HepG2 (cell line): ENCODE measurements around the gene ZNF26. TPM values are rescaled to one million over a fixed set of nuclear protein-coding genes. Genes with fewer than 3 reads are reported as not detected.

Source experiments
- AGO2 ChIP-seq: fragments of 200-400 bp; formaldehyde crosslinking; optimal IDR thresholded peaks from 2 replicates; pipeline ENCODE3; 2017; ENCODE audit warnings: mild to moderate bottlenecking, low read depth, low read length, moderate library complexity
- ELF4 ChIP-seq: sonication (generic); formaldehyde crosslinking; IDR thresholded peaks from 2 replicates; pipeline ENCODE4 v1.5.0; 2020; ENCODE audit warnings: missing genetic modification reagents, mild to moderate bottlenecking, moderate library complexity, borderline replicate concordance
- EP300 ChIP-seq, 3 experiments: sonication (generic) in 1 of 3; formaldehyde crosslinking in 1 of 3; IDR thresholded peaks; 2 replicates each; pipeline versions ENCODE4 v1.5.1 to v1.6.1; 2011 to 2020; ENCODE audit warnings: low read depth in 2 of 3, low read length in 2 of 3, borderline replicate concordance in 1 of 3, improper control_type of control experiment in 1 of 3, mild to moderate bottlenecking in 1 of 3, missing genetic modification reagents in 1 of 3, moderate library complexity in 1 of 3
- MBNL3 ChIP-seq: fragments of 250-450 bp; sonication (Bioruptor Pico); conservative IDR thresholded peaks from 2 replicates; pipeline ENCODE4 v1.8.0; 2022; ENCODE audit warnings: mild to moderate bottlenecking, inconsistent platforms
- RFX5 ChIP-seq: IDR thresholded peaks from 2 replicates; pipeline ENCODE4 v1.6.1; 2011; ENCODE audit warnings: low read depth, low read length, improper control_type of control experiment
- ZBTB43 ChIP-seq: sonication (generic); formaldehyde crosslinking; conservative IDR thresholded peaks from 2 replicates; pipeline ENCODE4 v1.4.0; 2020; ENCODE audit warnings: missing genetic modification reagents
- ZFP37 ChIP-seq: sonication (generic); formaldehyde crosslinking; IDR thresholded peaks from 2 replicates; pipeline ENCODE4 v1.4.0; 2020; ENCODE audit warnings: missing genetic modification reagents, borderline replicate concordance
- ZFP90 ChIP-seq: sonication (generic); formaldehyde crosslinking; IDR thresholded peaks from 2 replicates; pipeline ENCODE4 v1.8.0; 2022; ENCODE audit warnings: missing genetic modification reagents, mild to moderate bottlenecking, inconsistent platforms, borderline replicate concordance
- ZMYM2 ChIP-seq: sonication (generic); formaldehyde crosslinking; IDR thresholded peaks from 2 replicates; pipeline ENCODE4 v1.8.0; 2022; ENCODE audit warnings: mild to moderate bottlenecking, missing genetic modification reagents
- ZNF318 ChIP-seq: sonication (generic); formaldehyde crosslinking; IDR thresholded peaks from 2 replicates; pipeline ENCODE4 v1.4.0; 2020; ENCODE audit warnings: mild to moderate bottlenecking, missing genetic modification reagents
- polyA plus RNA-seq, 8 experiments: library from polyadenylated mRNA; depleted of rRNA in 3 of 8; stranded (reverse) in 7 of 8; unstranded in 1 of 8; fragments of >200 nt; fragmentation: Illumina TruSeq in 4 of 8; extraction: Trizol in 4 of 8; gene quantifications; 2 replicates each; pipeline versions ENCODE4 v1.2.1 to v1.2.3, GENCODE V29; 2011 to 2016; ENCODE audit warnings: low read depth in 4 of 8, missing spikeins in 1 of 8, mixed read lengths in 1 of 8; ENCODE audit not compliant: insufficient read depth in 1 of 8
- total RNA-seq, 5 experiments: library from RNA; depleted of rRNA; stranded (reverse); fragments of >200 nt; fragmentation: Illumina TruSeq; extraction: Trizol; gene quantifications; 2 replicates each; pipeline ENCODE4 v1.2.3, GENCODE V29; 2016; ENCODE audit warnings: low read depth in 1 of 5

The ZNF26 gene
- total and polyA plus RNA-seq, 2 of the 13 experiments (the other 11 are each of a cell fraction or from before 2014, with no cell fraction given): 3.8 to 6.5 TPM

- TF ChIP-seq AGO2: peak; percentile 54
- TF ChIP-seq ZBTB43: 0 out of 2 replicates have a peak, but pooled peaks have one; percentile 29
- no peak for TF ChIP-seq EP300 (IDR thresholded peaks at IDR 0.05; ENCODE audit: low read depth in 2 of 2, low read length in 2 of 2)
- no peak for TF ChIP-seq EP300 (CRISPR knock-in tag; IDR thresholded peaks at IDR 0.05; ENCODE audit: borderline replicate concordance)
- TF ChIP-seq ZFP90: no peak
- TF ChIP-seq ZFP37 (CRISPR knock-in tag): 0 out of 2 replicates have a peak, but pooled peaks have one; percentile 3
- no peak for TF ChIP-seq RFX5
- TF ChIP-seq ELF4: no peak
- no peak for TF ChIP-seq ZNF318 (CRISPR knock-in tag)
- no peak for TF ChIP-seq ZMYM2 (CRISPR knock-in tag)
- no peak for TF ChIP-seq MBNL3
Observed at GRCh38 chr12:132955094-132956010, 30.8 kb upstream of the ZNF26 start (continued).
